Gastroesophageal sphincter (tissue), 4 donors: ENCODE results near the gene NT5DC1. TPM values are rescaled to one million over a fixed set of nuclear protein-coding genes. Genes with fewer than 3 reads are reported as not detected.

Source experiments
- ATAC-seq: fragments of 150-250 bp; one replicate; pipeline ENCODE4 v1.9.1; 2016; ENCODE audit warnings: mild to moderate bottlenecking, moderate library complexity
- H3K27ac ChIP-seq, 4 donors: fragments of 200-600 bp; sonication (generic) in 3 of 4; 1 replicate in 3 of 4; 2 replicates in 1 of 4; pipeline ENCODE4 v1.5.1; 2016 to 2019
- H3K27me3 ChIP-seq: fragments of 200-600 bp; sonication (generic); one replicate; pipeline ENCODE4 v1.5.1; 2019
- H3K36me3 ChIP-seq, 2 donors: fragments of 200-600 bp; sonication (generic); one replicate each; pipeline ENCODE4 v1.5.1; 2019; ENCODE audit warnings: control low read depth in 1 of 2
- H3K4me1 ChIP-seq, 3 donors: fragments of 200-600 bp; sonication (generic); 1 replicate in 2 of 3; 2 replicates in 1 of 3; pipeline ENCODE4 v1.5.1; 2016 to 2019; ENCODE audit warnings: control low read depth in 2 of 3
- H3K4me3 ChIP-seq, 2 donors: fragments of 200-600 bp; sonication (generic); one replicate each; pipeline ENCODE4 v1.5.1; 2019; ENCODE audit warnings: mild to moderate bottlenecking in 1 of 2, moderate library complexity in 1 of 2
- H3K9me3 ChIP-seq, 3 donors: fragments of 200-600 bp; sonication (generic); one replicate each; pipeline ENCODE4 v1.5.1; 2017 to 2019; ENCODE audit warnings: control low read depth in 2 of 3
- EP300 ChIP-seq: sonication (generic); formaldehyde crosslinking; IDR thresholded peaks from one replicate; pipeline ENCODE4 v1.6.1; 2017; ENCODE audit warnings: antibody characterized with exemption, mild to moderate bottlenecking
- POLR2A ChIP-seq, 2 donors: fragments of 450-650 bp; IDR thresholded peaks; one replicate each; pipeline ENCODE4 v1.6.1; 2017; ENCODE audit warnings: antibody characterized with exemption in 2 of 2, mild to moderate bottlenecking in 2 of 2, moderate library complexity in 1 of 2
- POLR2AphosphoS5 ChIP-seq: sonication (generic); formaldehyde crosslinking; IDR thresholded peaks from one replicate; pipeline ENCODE4 v1.6.1; 2017; ENCODE audit warnings: antibody characterized with exemption
- WGBS, 2 donors: methylation state at CpG; one replicate each; pipeline ENCODE4 v1.1.5; 2018; ENCODE audit warnings: low coverage in 1 of 2; 5-methylcytosine and 5-hydroxymethylcytosine counted together
- total RNA-seq, 4 donors: library from RNA; depleted of rRNA; stranded (reverse); fragments of >200 nt; gene quantifications; one replicate each; pipeline ENCODE4 v1.1.0, GENCODE V29; 2016
- TF ChIP-seq, protein P1 (sequence below), 4 experiments: fragments of 200-600 bp in 2 of 4; fragments of 450-650 bp in 2 of 4; sonication (generic) in 1 of 4; IDR thresholded peaks; one replicate each; pipeline ENCODE4 v1.5.1; 2017 to 2019; ENCODE audit warnings: antibody characterized with exemption in 4 of 4, mild to moderate bottlenecking in 2 of 4, moderate library complexity in 2 of 4

NT5DC1 gene
- total RNA-seq, 4 donors from 2014 or later: 7.1 to 17.4 (median 12.6) TPM

DNA sequence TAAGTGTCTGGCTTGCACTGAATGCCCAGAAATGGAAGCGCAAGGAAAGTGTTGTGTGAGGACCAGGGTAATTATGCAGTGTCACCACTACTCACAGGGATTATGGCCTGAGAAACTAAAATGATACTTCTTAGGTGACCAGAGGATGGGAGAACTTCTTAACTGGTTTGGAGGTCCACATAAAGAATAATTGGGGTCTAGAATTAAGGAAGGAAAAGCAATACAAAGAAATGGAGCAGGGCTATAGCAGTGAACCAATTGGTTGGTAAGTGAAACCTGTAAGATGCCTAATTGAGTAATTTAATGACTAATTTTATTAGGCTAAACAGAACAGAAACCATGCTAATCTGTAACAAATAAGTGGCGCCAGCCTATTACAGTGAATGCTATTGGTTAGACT lies 147.9 kb downstream of the NT5DC1 start:
- Histone ChIP-seq H3K9me3 (no peaks in the 10 kb centered on the region), H3K4me3 (no peak overlapping the region), H3K36me3 (peaks cover 0 to 8% of the 10 kb centered on the region in 2 donors), H3K4me1 (peaks cover 28 to 57% (median 30%) of the 10 kb centered on the region in 3 donors), H3K27me3 (no peaks in the 10 kb centered on the region), H3K27ac (peak overlapping the region in 1 of 4 donors; percentile 20)
- no peak for ATAC-seq
- TF ChIP-seq POLR2A (IDR thresholded peaks at IDR 0.05) (no peak), POLR2AphosphoS5 (no peak), EP300 (no peak)
- TF ChIP-seq, protein P1, sequence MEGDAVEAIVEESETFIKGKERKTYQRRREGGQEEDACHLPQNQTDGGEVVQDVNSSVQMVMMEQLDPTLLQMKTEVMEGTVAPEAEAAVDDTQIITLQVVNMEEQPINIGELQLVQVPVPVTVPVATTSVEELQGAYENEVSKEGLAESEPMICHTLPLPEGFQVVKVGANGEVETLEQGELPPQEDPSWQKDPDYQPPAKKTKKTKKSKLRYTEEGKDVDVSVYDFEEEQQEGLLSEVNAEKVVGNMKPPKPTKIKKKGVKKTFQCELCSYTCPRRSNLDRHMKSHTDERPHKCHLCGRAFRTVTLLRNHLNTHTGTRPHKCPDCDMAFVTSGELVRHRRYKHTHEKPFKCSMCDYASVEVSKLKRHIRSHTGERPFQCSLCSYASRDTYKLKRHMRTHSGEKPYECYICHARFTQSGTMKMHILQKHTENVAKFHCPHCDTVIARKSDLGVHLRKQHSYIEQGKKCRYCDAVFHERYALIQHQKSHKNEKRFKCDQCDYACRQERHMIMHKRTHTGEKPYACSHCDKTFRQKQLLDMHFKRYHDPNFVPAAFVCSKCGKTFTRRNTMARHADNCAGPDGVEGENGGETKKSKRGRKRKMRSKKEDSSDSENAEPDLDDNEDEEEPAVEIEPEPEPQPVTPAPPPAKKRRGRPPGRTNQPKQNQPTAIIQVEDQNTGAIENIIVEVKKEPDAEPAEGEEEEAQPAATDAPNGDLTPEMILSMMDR (IDR thresholded peaks at IDR 0.05): no peak
- WGBS, 2 donors: 90 to 100% methylated on average over 2 of the region's 2 CpGs

DNA sequence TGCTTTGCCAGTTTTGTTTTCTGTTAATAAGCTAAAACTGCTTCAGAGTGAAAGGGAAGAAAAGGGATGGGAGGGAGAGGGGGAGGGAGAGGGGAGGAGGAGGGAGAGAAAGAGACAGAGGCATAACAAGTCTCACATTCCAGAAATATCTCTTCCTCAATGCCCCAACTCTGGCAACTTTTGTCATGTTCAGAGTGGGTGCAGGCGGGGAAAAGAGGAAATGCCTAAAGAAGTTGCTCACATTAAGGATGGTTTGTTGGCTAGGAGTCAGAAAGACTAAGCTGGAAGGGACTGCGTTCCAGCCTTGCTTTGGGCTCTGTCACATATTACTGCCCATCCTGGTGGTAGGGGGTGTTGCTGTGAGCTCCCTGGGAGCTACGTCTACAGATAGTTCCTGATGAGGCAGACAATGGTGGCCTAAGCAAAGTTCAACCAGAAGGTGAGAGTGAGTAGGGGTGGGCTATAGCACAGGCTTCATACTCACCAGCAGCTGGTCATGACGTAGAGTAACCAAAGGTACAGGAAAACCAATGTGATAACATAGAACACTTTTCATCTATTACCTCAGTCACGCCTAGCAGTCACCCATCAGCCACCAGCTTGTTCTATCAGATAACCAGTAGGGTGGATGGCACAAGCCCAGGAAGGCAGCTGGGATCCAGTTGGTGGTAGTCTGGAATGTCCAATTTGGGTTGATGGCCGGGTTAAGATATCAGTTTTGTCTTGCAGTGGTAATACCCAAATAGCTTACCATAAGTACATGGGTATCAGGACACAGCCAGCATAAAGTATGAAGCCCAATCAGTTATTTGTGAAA lies 151.1 kb downstream of the NT5DC1 start:
- Histone ChIP-seq H3K4me3 (peak overlapping the region in 1 of 2 donors; percentile 15), H3K27ac (peak overlapping the region in 2 of 4 donors; percentile 27 to 40), H3K36me3 (no peaks in the 10 kb centered on the region), H3K9me3 (no peaks in the 10 kb centered on the region), H3K27me3 (no peaks in the 10 kb centered on the region), H3K4me1 (peaks cover 33 to 73% (median 36%) of the 10 kb centered on the region in 3 donors)
- no peak for TF ChIP-seq EP300
- TF ChIP-seq, protein P1 (IDR thresholded peaks at IDR 0.05): no peak
- TF ChIP-seq POLR2A (IDR thresholded peaks at IDR 0.05): no peak
- TF ChIP-seq POLR2AphosphoS5: no peak
- no peak for ATAC-seq
- 53 to 54% methylated on average over 6 of the region's 6 CpGs for WGBS, 2 donors

DNA sequence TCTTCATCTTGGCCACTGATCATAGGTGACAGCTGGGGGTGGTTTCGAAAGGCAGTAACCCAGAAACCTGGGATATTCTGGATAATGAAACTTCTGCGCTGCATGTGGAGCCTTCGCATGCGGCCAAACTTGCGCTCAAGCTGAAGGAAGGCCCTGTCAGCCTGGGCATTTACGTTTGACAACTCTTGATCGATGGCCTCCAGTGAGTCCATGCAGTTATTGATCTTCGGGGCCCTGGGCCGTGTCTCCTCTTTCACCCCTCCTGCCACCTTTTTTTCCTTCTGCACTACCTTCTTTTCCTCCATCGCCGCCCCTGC lies 152.5 kb downstream of the NT5DC1 start:
- Histone ChIP-seq H3K27ac (peak overlapping the region; percentile 68 to 96 (median 93)), H3K4me3 (peak overlapping the region; percentile 90 to 93), H3K36me3 (no peaks in the 10 kb centered on the region), H3K9me3 (no peaks in the 10 kb centered on the region), H3K4me1 (peaks cover 33 to 67% (median 36%) of the 10 kb centered on the region in 3 donors), H3K27me3 (no peaks in the 10 kb centered on the region)
- ATAC-seq: no peak
- WGBS, 2 donors: 0 to 11% methylated on average over 5 to 8 of the region's 11 CpGs
- TF ChIP-seq POLR2AphosphoS5 (no peak), POLR2A (IDR thresholded peaks at IDR 0.05) (no peak), EP300 (no peak)
- TF ChIP-seq, protein P1 (IDR thresholded peaks at IDR 0.05): no peak

DNA sequence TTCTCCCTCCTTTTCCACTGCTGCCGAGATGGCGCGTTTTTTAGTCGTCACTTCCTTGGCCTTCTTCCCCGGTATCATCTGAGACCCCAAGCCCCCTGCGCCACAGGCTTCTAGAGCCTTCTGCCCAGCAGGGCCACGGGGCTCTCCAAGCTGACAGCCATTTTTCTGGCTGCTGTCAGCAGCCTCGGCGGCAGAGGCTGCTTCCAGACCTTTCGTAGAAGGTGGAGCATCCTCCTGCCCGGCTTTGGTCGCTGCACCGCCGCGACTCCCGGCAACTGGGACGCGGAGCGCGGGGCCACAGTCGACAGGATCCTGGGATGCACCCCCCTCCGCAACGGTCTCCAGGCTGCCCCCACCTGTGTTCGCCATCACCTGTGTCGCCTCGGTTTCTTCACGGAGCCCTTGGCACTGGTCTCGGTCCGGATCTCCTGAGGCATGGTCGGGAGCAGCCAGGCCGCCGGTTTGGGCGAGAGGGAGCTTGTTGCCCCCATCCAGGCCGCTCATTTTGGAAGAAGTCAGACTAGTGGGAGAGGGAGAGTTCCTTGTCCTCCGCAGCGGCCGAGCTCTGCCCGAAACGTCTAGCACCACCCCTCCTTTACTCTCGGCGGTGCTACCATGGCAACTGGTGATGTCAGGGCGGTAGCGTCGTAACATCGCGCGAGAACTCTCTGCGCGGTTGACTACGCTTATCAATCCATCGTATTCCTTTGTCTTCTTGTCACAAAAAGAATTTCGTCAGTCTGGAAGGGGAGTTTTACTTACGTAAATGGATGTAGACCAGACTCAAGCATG lies 153.0 kb downstream of the NT5DC1 start, which contains the start of gene TSPYL4:
TSPYL4 (minus strand) TSS at position 571 of the 792 bp plus-strand sequence; CDS start at position 504, 67 bp downstream.
- TF ChIP-seq POLR2AphosphoS5 (peak; percentile 89), POLR2A (IDR thresholded peaks at IDR 0.05) (peak; percentile 71 to 77), EP300 (no peak)
- TF ChIP-seq, protein P1 (IDR thresholded peaks at IDR 0.05): peak in 1 of 4 experiments; percentile 5
- WGBS, 2 donors: 0 to 3% methylated on average over 4 to 11 of the region's 53 CpGs
- H3K9me3 ChIP-seq: no peaks in the 10 kb centered on the region
- peaks cover 0 to 4% of the 10 kb centered on the region in 2 donors for H3K36me3 ChIP-seq
- H3K4me1 ChIP-seq: peaks cover 33 to 62% (median 36%) of the 10 kb centered on the region in 3 donors
- peak within 1 kb of the TSS; percentile 90 to 93 for H3K4me3 ChIP-seq
- H3K27ac ChIP-seq: peak within 1 kb of the TSS; percentile 68 to 96 (median 93)
- H3K27me3 ChIP-seq: no peaks in the 10 kb centered on the region
- ATAC-seq: peak; percentile 98
